ENCODE results near the gene SBSN.
A peak's percentile ranks its signal among the peaks of the same experiment; 100 is the strongest.

Gene SBSN

DNA sequence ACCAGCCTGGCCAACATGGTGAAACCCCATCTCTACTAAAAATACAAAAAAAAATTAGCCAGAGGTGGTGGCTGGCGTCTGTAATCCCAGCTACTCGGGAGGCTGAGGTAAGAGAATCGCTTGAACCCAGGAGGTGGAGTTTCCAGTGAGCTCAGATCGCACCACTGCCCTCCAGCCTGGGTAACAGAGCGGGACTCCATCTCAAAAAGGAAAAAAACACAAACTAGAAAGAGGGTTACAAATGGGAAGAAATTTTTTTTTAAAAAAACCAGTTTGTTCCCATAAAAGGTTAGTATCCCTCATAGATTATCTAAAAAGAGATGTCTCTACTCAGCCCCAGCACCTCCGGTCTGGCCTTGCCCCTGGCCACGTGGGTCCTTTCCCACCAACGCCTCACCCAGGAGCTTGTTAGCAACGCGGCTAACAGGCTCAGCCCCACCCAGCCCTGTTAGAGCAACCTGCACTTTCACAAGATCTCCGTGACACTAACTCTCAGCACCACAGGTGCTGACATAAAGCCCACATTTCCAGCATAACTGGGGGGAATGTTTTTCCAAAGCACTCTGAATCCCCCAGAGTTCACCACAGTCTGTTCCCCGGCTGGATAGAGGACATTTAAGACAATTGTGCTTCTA, 19.0 kb downstream of the SBSN start:
- Histone ChIP-seq H3K27me3 (ENCODE audit: insufficient read depth, low read length) (peaks cover 32% of the 10 kb centered on the region), H3K9ac (ENCODE audit: low read depth, low read length) (peak overlapping the region; percentile 99), H3K9me3 (ENCODE audit: insufficient read depth, low read depth, low read length) (no peaks in the 10 kb centered on the region), H3K4me1 (ENCODE audit: insufficient read depth, low read length) (peaks cover 8% of the 10 kb centered on the region), H3K36me3 (ENCODE audit: insufficient read depth, low read depth, low read length) (peaks cover 45% of the 10 kb centered on the region), H3K4me3 (ENCODE audit: low read length) (peak overlapping the region; percentile 86), H3K27ac (ENCODE audit: low read length) (peak overlapping the region; percentile 88)

DNA sequence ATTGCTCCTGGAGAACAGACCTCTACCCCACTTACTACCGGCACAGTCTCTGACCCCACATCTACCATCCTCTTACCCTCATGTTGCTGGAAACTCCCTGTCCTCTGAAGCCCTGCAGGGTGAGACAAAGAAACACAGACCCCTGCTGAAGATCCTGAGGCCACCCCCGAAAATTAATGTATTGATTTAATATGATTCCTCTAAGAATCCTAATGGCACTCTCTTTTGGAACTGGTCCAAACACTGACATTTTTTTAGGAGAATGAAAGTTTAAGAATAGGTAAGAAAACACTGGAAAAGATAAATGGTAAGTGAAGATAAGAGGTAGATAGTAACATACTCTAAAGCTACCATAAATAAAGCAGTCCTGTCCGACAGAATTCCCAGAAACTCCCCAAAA, 20.0 kb downstream of the SBSN start:
- peak overlapping the region; percentile 99; the same call in 1 of the 2 replicates for H3K9ac ChIP-seq (ENCODE audit: low read depth, low read length)
- H3K9me3 ChIP-seq (ENCODE audit: insufficient read depth, low read depth, low read length): no peaks in the 10 kb centered on the region
- peaks cover 8% of the 10 kb centered on the region for H3K4me1 ChIP-seq (ENCODE audit: insufficient read depth, low read length)
- peak overlapping the region; percentile 86 for H3K4me3 ChIP-seq (ENCODE audit: low read length)
- no peak overlapping the region for H3K27ac ChIP-seq (ENCODE audit: low read length)
- peaks cover 54% of the 10 kb centered on the region for H3K36me3 ChIP-seq (ENCODE audit: insufficient read depth, low read depth, low read length)
- H3K27me3 ChIP-seq (ENCODE audit: insufficient read depth, low read length): peaks cover 24% of the 10 kb centered on the region

GRCh38 chr19:35507561-35507960, 20.6 kb downstream of the SBSN start:
- Histone ChIP-seq H3K27me3 (ENCODE audit: insufficient read depth, low read length) (peaks cover 18% of the 10 kb centered on the region), H3K9ac (ENCODE audit: low read depth, low read length) (peak overlapping the region; percentile 99; the same call in 1 of the 2 replicates), H3K4me3 (ENCODE audit: low read length) (no peak overlapping the region), H3K4me1 (ENCODE audit: insufficient read depth, low read length) (peaks cover 8% of the 10 kb centered on the region), H3K27ac (ENCODE audit: low read length) (no peak overlapping the region), H3K36me3 (ENCODE audit: insufficient read depth, low read depth, low read length) (peaks cover 59% of the 10 kb centered on the region), H3K9me3 (ENCODE audit: insufficient read depth, low read depth, low read length) (no peaks in the 10 kb centered on the region)

GRCh38 chr19:35506011-35506410, 22.1 kb downstream of the SBSN start:
- peaks cover 9% of the 10 kb centered on the region for H3K27me3 ChIP-seq (ENCODE audit: insufficient read depth, low read length)

DNA sequence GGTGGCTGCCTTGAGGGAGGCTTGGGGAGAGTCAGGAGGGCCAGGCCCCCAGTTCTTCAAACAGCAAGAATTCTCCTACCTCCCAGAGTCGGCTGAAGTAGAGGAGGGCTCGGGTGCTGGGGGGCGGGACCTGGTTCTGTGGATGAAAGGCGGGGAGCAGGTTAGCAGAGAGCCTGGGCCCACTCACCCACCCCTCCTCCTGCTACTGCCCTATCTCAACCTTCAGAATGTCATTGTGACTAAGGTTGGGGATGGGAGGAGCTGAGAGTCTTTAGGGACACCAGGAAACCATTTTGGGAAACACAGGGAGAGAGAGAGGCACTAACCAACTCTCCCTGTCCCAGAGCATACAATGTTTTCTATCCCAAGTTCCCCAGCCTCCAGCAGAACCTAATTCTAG, 25.4 kb downstream of the SBSN start:
- no peaks in the 10 kb centered on the region for H3K27me3 ChIP-seq (ENCODE audit: insufficient read depth, low read length)
- no peaks in the 10 kb centered on the region for H3K4me1 ChIP-seq (ENCODE audit: insufficient read depth, low read length)
- no peak overlapping the region for H3K4me3 ChIP-seq (ENCODE audit: low read length)
- no peak overlapping the region for H3K27ac ChIP-seq (ENCODE audit: low read length)
- H3K9ac ChIP-seq (ENCODE audit: low read depth, low read length): no peak overlapping the region
- peaks cover 98% of the 10 kb centered on the region for H3K36me3 ChIP-seq (ENCODE audit: insufficient read depth, low read depth, low read length)
- H3K9me3 ChIP-seq (ENCODE audit: insufficient read depth, low read depth, low read length): no peaks in the 10 kb centered on the region

More at GRCh38 chr19:35506011-35506410, 22.1 kb downstream of the SBSN start:
- Histone ChIP-seq H3K27ac (ENCODE audit: low read length) (no peak overlapping the region), H3K36me3 (ENCODE audit: insufficient read depth, low read depth, low read length) (peaks cover 75% of the 10 kb centered on the region), H3K4me3 (ENCODE audit: low read length) (no peak overlapping the region), H3K4me1 (ENCODE audit: insufficient read depth, low read length) (peaks cover 8% of the 10 kb centered on the region), H3K9ac (ENCODE audit: low read depth, low read length) (no peak overlapping the region), H3K9me3 (ENCODE audit: insufficient read depth, low read depth, low read length) (no peaks in the 10 kb centered on the region)

DNA sequence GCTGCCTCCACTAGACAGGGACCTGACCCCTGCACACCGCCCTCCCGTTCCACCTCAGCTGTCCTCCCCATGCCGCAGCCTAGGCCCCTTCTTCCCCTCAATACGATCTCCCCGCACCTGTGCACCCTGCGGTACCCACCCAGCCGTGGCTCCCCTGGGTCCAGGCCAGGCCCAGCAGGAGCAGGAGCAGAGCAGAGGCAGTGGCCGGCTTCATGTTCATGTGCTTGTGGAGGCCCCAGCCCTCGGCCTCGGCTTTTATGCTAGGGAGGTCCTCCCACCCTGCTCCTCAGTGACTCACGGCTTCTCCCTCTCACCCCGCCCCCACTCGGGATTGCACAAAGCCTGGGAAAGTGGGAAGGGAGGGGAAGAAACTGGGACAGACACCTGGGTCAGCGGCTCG, 26.4 kb downstream of the SBSN start:
- no peak overlapping the region for H3K9ac ChIP-seq (ENCODE audit: low read depth, low read length)

DNA sequence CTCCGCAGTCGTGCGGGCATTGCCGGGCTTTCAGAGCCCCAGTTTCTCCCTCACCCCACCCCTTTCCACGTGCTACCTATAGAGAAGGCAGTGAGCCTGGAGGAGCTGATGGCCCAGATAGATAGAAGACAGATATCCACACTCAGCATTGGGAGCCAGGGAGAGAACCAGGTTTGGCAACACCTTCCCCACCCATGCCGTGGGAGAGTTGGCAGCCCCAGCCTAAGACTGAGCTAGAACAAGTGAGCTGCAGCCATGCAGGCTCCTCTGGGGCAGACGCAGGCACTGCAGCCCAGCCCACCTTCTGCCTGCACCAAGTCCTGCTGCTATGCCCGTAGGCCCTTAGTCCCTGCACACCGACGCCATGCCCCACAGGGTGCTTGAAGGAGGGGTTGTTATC, 27.5 kb downstream of the SBSN start:
- H3K27me3 ChIP-seq (ENCODE audit: insufficient read depth, low read length): no peaks in the 10 kb centered on the region
- no peak overlapping the region for H3K4me3 ChIP-seq (ENCODE audit: low read length)
- peaks cover 85% of the 10 kb centered on the region for H3K36me3 ChIP-seq (ENCODE audit: insufficient read depth, low read depth, low read length)
- H3K4me1 ChIP-seq (ENCODE audit: insufficient read depth, low read length): no peaks in the 10 kb centered on the region
- no peaks in the 10 kb centered on the region for H3K9me3 ChIP-seq (ENCODE audit: insufficient read depth, low read depth, low read length)
- H3K27ac ChIP-seq (ENCODE audit: low read length): no peak overlapping the region
- H3K9ac ChIP-seq (ENCODE audit: low read depth, low read length): no peak overlapping the region

More for the DNA sequence above, 26.4 kb downstream of the SBSN start:
- Histone ChIP-seq H3K27me3 (ENCODE audit: insufficient read depth, low read length) (no peaks in the 10 kb centered on the region), H3K27ac (ENCODE audit: low read length) (no peak overlapping the region), H3K36me3 (ENCODE audit: insufficient read depth, low read depth, low read length) (peaks cover 96% of the 10 kb centered on the region), H3K4me1 (ENCODE audit: insufficient read depth, low read length) (no peaks in the 10 kb centered on the region), H3K4me3 (ENCODE audit: low read length) (no peak overlapping the region), H3K9me3 (ENCODE audit: insufficient read depth, low read depth, low read length) (no peaks in the 10 kb centered on the region)

DNA sequence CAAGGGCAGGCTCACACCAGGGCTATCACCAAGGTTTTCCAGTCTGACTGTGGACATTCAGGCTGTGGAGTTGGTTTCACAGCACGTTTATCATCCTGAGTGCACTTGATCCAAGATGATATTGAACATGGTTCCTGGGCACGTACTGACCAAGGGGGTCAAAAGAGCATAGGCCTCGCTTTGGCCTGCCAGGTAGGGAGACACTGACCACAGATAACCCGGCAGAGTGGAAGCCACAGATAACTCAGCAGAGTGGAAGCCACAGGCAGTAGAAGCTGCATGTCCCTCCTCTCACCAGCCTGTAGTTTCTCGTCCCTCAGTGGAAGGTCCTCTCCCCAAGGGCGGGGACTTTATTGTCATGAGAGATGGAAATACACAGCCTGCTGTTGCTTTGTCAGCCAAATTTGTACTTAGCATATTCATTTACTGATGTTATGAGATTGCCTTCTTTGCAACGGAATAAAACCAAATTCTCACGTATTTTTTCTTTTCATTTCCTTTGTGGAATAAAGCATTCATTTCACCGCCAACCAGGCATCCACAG, 29.1 kb downstream of the SBSN start:
- Histone ChIP-seq H3K9ac (ENCODE audit: low read depth, low read length) (no peak overlapping the region), H3K9me3 (ENCODE audit: insufficient read depth, low read depth, low read length) (no peaks in the 10 kb centered on the region), H3K4me1 (ENCODE audit: insufficient read depth, low read length) (no peaks in the 10 kb centered on the region), H3K27me3 (ENCODE audit: insufficient read depth, low read length) (no peaks in the 10 kb centered on the region), H3K4me3 (ENCODE audit: low read length) (no peak overlapping the region), H3K36me3 (ENCODE audit: insufficient read depth, low read depth, low read length) (peaks cover 70% of the 10 kb centered on the region), H3K27ac (ENCODE audit: low read length) (no peak overlapping the region)

- H3K27me3 ChIP-seq (ENCODE audit: insufficient read depth, low read length): no peaks in the 10 kb centered on the region
- H3K36me3 ChIP-seq (ENCODE audit: insufficient read depth, low read depth, low read length): peaks cover 63% of the 10 kb centered on the region
- H3K27ac ChIP-seq (ENCODE audit: low read length): no peak overlapping the region
- H3K9me3 ChIP-seq (ENCODE audit: insufficient read depth, low read depth, low read length): no peaks in the 10 kb centered on the region
- H3K9ac ChIP-seq (ENCODE audit: low read depth, low read length): no peak overlapping the region
- no peak overlapping the region for H3K4me3 ChIP-seq (ENCODE audit: low read length)
- H3K4me1 ChIP-seq (ENCODE audit: insufficient read depth, low read length): no peaks in the 10 kb centered on the region
These were observed 29.9 kb downstream of the SBSN start for GRCh38 chr19:35498220-35498619.

DNA sequence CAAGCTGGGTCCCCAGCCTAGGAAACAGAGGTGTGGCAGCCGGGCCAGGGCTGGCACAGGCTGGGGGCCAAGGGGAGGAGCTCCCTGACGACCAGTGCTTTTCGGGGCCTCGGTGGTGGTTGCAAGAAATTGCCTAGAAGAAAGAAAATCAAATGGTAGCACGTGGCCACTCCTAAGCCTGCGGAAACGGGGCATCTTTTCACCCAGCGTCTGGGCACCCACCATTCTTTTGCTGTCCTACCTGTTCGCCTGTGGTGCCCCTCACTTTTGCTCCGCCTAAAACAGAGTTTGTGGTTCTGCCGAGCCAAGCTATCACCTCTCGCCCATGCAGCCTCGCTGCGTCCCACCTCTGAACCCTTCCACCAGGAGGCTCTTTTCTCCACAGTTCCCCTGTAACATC, 30.7 kb downstream of the SBSN start:
- Histone ChIP-seq H3K9me3 (ENCODE audit: insufficient read depth, low read depth, low read length) (no peaks in the 10 kb centered on the region), H3K4me1 (ENCODE audit: insufficient read depth, low read length) (no peaks in the 10 kb centered on the region), H3K4me3 (ENCODE audit: low read length) (no peak overlapping the region), H3K27me3 (ENCODE audit: insufficient read depth, low read length) (no peaks in the 10 kb centered on the region), H3K27ac (ENCODE audit: low read length) (no peak overlapping the region), H3K36me3 (ENCODE audit: insufficient read depth, low read depth, low read length) (peaks cover 55% of the 10 kb centered on the region), H3K9ac (ENCODE audit: low read depth, low read length) (no peak overlapping the region)

- H3K36me3 ChIP-seq (ENCODE audit: insufficient read depth, low read depth, low read length): peaks cover 35% of the 10 kb centered on the region
- H3K9me3 ChIP-seq (ENCODE audit: insufficient read depth, low read depth, low read length): no peaks in the 10 kb centered on the region
- H3K4me1 ChIP-seq (ENCODE audit: insufficient read depth, low read length): no peaks in the 10 kb centered on the region
- H3K4me3 ChIP-seq (ENCODE audit: low read length): no peak overlapping the region
- 0 out of 2 replicates have a peak, but pooled peaks cover 1% of the 10 kb centered on the region for H3K27me3 ChIP-seq (ENCODE audit: insufficient read depth, low read length)
- H3K27ac ChIP-seq (ENCODE audit: low read length): no peak overlapping the region
- H3K9ac ChIP-seq (ENCODE audit: low read depth, low read length): no peak overlapping the region
These were observed 32.7 kb downstream of the SBSN start for GRCh38 chr19:35495107-35496064.
